Activated B cell treated with CpG ODN at 0.5 μM for 24 hours (primary cell): ENCODE measurements around the gene PAX2. TPM values are rescaled to one million over a fixed set of nuclear protein-coding genes. Genes with fewer than 3 reads are reported as not detected.

Experiments used
- ATAC-seq: fragments of 200-7000 bp; cut with Tn5 transposase; one replicate; pipeline ENCODE4 v1.10.0; 2021; ENCODE audit warnings: low read depth, mild to moderate bottlenecking, moderate library complexity
- CTCF ChIA-PET: fragments of 350-600 bp; sonication (Branson Sonifier 250); formaldehyde crosslinking; loops from one replicate; lab custom pipeline; 2021; ENCODE audit warnings: antibody characterized with exemption; lab: Charles Lee
- POLR2A ChIA-PET: fragments of 350-600 bp; sonication (Branson Sonifier 250); formaldehyde crosslinking; loops from one replicate; lab custom pipeline; 2021; ENCODE audit warnings: antibody characterized with exemption; lab: Charles Lee
- DNase-seq: peaks from one replicate; pipeline ENCODE4 v3.0.0; 2022
- H3K27ac Mint-ChIP-seq: one replicate; pipeline ENCODE4 v1.8.0; 2020; ENCODE audit warnings: mixed read lengths
- H3K27me3 Mint-ChIP-seq: one replicate; pipeline ENCODE4 v1.8.0; 2021; ENCODE audit warnings: mixed read lengths
- H3K36me3 Mint-ChIP-seq: one replicate; pipeline ENCODE4 v1.8.0; 2021; ENCODE audit warnings: low read depth, mixed read lengths
- H3K4me1 Mint-ChIP-seq: one replicate; pipeline ENCODE4 v1.8.0; 2021; ENCODE audit warnings: mixed read lengths
- H3K4me3 Mint-ChIP-seq: one replicate; pipeline ENCODE4 v1.8.0; 2020; ENCODE audit warnings: mild to moderate bottlenecking, mixed read lengths
- H3K9me3 Mint-ChIP-seq: one replicate; pipeline ENCODE4 v1.8.0; 2020; ENCODE audit warnings: mixed read lengths
- intact Hi-C: fragments of 100-400 bp; cut with micrococcal nuclease; formaldehyde crosslinking; loops from one replicate; pipeline ENCODE4 v1.15.1; 2024
- total RNA-seq: library from RNA; stranded (reverse); gene quantifications from 2 replicates; pipeline ENCODE4 v1.2.3, GENCODE V29; 2022
- TF ChIP-seq, protein P1 (sequence below): fragments of 200-600 bp; IDR thresholded peaks from one replicate; pipeline ENCODE4 v1.8.0; 2022; ENCODE audit warnings: antibody characterized with exemption, mild to moderate bottlenecking

Gene PAX2
- total RNA-seq, 1 donor from 2014 or later, result not detected

DNA sequence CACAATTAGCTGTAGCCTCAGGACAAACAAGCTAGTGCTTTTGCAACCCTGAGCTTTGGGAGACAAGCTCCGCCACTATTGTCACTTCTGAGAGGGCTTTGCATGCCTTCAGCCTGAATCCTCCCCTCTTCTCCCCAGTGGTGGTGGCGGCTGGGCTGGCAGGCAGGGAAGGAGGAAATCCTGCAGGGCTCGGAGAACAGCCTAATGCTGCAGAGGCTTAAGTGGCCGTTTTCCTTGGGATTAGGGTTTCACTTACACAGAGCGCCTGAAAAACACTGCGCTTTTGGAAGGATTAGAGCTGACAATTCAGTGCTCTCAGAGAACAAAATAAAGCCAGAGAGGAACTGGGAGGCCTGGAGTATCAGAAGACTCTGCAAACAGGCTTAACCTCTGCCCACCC lies 71.3 kb downstream of the PAX2 start:
- H3K27ac Mint-ChIP-seq, result no peak overlapping the region
- no peaks in the 10 kb centered on the region for H3K36me3 Mint-ChIP-seq
- intact Hi-C loops, result no loop called here
- peaks cover 46% of the 10 kb centered on the region for H3K27me3 Mint-ChIP-seq
- no peaks in the 10 kb centered on the region for H3K9me3 Mint-ChIP-seq
- H3K4me1 Mint-ChIP-seq, result no peaks in the 10 kb centered on the region
- no peak overlapping the region for H3K4me3 Mint-ChIP-seq
- TF ChIP-seq, protein P1, sequence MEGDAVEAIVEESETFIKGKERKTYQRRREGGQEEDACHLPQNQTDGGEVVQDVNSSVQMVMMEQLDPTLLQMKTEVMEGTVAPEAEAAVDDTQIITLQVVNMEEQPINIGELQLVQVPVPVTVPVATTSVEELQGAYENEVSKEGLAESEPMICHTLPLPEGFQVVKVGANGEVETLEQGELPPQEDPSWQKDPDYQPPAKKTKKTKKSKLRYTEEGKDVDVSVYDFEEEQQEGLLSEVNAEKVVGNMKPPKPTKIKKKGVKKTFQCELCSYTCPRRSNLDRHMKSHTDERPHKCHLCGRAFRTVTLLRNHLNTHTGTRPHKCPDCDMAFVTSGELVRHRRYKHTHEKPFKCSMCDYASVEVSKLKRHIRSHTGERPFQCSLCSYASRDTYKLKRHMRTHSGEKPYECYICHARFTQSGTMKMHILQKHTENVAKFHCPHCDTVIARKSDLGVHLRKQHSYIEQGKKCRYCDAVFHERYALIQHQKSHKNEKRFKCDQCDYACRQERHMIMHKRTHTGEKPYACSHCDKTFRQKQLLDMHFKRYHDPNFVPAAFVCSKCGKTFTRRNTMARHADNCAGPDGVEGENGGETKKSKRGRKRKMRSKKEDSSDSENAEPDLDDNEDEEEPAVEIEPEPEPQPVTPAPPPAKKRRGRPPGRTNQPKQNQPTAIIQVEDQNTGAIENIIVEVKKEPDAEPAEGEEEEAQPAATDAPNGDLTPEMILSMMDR, result no peak
- no peak for DNase-seq
- ChIA-PET CTCF (no interaction called here), POLR2A (no interaction called here)
- ATAC-seq, result no peak

DNA sequence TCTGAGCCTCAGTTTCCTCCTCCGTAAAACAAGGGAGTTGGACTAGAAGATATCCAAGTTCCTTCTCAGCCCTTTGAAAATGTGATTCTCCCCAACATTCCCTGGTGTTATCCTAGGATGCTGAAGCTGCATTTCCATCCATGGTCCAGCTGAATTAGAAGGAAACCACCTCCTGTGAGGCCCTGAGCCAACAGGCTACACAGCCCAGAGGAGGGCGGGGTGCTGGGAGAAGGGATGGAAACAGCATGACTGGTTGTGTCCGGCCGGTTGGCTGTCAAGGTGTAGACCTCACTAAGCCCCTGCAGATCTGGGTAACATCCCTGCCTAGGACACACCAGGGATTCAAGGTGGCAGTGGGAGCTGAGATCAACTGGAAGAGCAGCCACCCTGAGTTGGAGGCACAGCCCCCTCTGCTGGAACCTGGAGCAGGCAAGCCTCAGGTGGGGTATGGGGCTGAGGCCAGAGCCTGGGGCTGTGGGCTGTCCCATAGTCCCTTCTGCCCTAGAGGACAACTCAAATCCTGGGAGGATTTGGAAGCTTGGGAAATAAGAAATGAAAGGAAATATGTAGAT lies 72.0 kb downstream of the PAX2 start:
- POLR2A ChIA-PET, result no interaction called here
- no peak for DNase-seq
- no peaks in the 10 kb centered on the region for H3K9me3 Mint-ChIP-seq
- peaks cover 45% of the 10 kb centered on the region for H3K27me3 Mint-ChIP-seq
- no peaks in the 10 kb centered on the region for H3K36me3 Mint-ChIP-seq
- H3K27ac Mint-ChIP-seq, result no peak overlapping the region
- CTCF ChIA-PET, result no interaction called here
- no peaks in the 10 kb centered on the region for H3K4me1 Mint-ChIP-seq
- no peak overlapping the region for H3K4me3 Mint-ChIP-seq
- TF ChIP-seq, protein P1, result no peak
- intact Hi-C loops, result no loop called here
- no peak for ATAC-seq

DNA sequence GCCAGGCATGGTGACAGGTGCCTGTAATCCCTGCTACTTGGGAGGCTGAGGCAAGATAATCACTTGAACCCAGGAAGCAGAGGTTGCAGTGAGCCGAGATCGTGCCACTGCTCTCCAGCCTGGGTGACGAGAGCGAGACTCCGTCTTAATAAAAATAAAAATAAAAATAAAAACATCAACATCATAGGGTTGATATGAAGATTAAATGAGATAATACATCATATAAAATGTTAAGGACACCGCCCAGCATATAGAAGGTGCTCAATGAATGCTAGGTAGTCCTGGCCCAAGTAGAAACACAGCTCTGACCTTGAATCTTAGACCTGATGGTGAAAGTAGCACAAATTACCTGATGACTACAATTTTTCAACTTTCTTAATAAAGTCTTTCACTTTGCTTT lies 74.0 kb downstream of the PAX2 start:
- H3K27me3 Mint-ChIP-seq, result peaks cover 46% of the 10 kb centered on the region
- no peaks in the 10 kb centered on the region for H3K36me3 Mint-ChIP-seq

DNA sequence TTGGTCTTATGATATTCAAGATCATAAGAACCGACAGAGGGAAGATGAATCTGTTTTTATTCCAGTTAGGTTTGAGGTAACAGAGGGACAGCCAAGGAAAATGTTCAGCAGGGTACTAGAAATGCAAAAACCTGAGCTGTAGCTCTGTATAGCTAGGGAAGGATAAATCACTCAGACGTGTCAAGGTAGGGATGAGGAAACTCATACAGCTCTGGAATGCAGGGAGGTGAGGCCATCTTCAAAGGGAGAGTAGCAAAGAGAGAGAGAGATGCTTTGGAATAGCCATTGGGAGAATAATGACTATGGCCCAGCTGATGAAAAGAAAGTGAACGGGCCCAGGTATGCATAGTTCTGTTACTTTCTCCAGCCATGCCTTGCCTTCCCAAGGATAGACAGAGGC lies 77.8 kb downstream of the PAX2 start:
- no peaks in the 10 kb centered on the region for H3K9me3 Mint-ChIP-seq
- no peaks in the 10 kb centered on the region for H3K36me3 Mint-ChIP-seq
- ChIA-PET POLR2A (no interaction called here), CTCF (no interaction called here)
- peaks cover 44% of the 10 kb centered on the region for H3K27me3 Mint-ChIP-seq
- intact Hi-C loops, result loop anchor here (10.0 kb wide), 2 partner anchors 302 to 1288 kb away; partner anchors contain the start of gene NKX2-3
- no peak overlapping the region for H3K27ac Mint-ChIP-seq
- DNase-seq (no peak), ATAC-seq (no peak)
- no peak overlapping the region for H3K4me3 Mint-ChIP-seq
- TF ChIP-seq, protein P1, result no peak
- peaks cover 25% of the 10 kb centered on the region for H3K4me1 Mint-ChIP-seq

More for the DNA sequence above, 74.0 kb downstream of the PAX2 start:
- ATAC-seq (no peak), DNase-seq (no peak)
- no peak overlapping the region for H3K4me3 Mint-ChIP-seq
- POLR2A ChIA-PET, result no interaction called here
- H3K9me3 Mint-ChIP-seq, result no peaks in the 10 kb centered on the region
- TF ChIP-seq, protein P1, result no peak
- CTCF ChIA-PET, result no interaction called here
- intact Hi-C loops, result no loop called here
- H3K27ac Mint-ChIP-seq, result no peak overlapping the region
- no peaks in the 10 kb centered on the region for H3K4me1 Mint-ChIP-seq

DNA sequence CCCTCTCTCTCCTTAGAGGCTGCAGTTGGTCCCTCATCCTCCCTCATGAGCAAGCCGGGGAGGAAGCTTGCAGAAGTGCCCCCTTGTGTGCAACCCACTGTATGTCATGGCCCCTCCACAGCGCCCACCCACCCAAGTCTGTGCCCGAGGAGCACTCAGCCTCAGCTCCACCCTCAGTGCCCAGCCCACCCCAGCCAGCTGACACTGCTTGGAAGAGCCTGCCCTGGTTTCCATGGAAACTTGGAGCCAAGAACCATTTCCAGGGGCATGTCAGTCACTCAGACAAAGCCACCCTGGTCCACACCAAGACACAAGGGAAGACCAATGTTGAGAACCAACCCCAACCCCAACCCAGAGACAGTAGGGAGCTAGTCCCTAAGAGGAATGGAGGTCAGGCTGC lies 79.5 kb downstream of the PAX2 start:
- CTCF ChIA-PET, result interaction anchor here (1.3 kb wide), 1 partner anchor 81 kb away, joined by 3 read pairs; no protein-coding TSS in a partner anchor
- no peak overlapping the region for H3K27ac Mint-ChIP-seq
- DNase-seq, result no peak
- intact Hi-C loops, result loop anchor here (5.0 to 10.0 kb wide), 5 partner anchors 168 to 1290 kb away; partner anchors contain the start of gene NKX2-3
- no peaks in the 10 kb centered on the region for H3K9me3 Mint-ChIP-seq
- ATAC-seq, result no peak
- peaks cover 52% of the 10 kb centered on the region for H3K27me3 Mint-ChIP-seq
- TF ChIP-seq, protein P1, result no peak
- no peak overlapping the region for H3K4me3 Mint-ChIP-seq
- H3K4me1 Mint-ChIP-seq, result peaks cover 37% of the 10 kb centered on the region
- H3K36me3 Mint-ChIP-seq, result no peaks in the 10 kb centered on the region
- POLR2A ChIA-PET, result interaction anchor here (0.6 kb wide), 1 partner anchor 15 kb away, joined by 6 read pairs; no protein-coding TSS in a partner anchor
